H1 (cell line): ENCODE data around the gene MICALL1. TPM values are rescaled to one million over a fixed set of nuclear protein-coding genes. Genes with fewer than 3 reads are reported as not detected.
A peak's percentile ranks its signal among the peaks of the same experiment; 100 is the strongest.

ENCODE experiments used
- CTCF ChIP-seq, 3 experiments: IDR thresholded peaks; 1 replicate in 2 of 3; 2 replicates in 1 of 3; pipeline versions ENCODE4 v1.5.1 to v1.6.1; 2011; ENCODE audit warnings: low read length in 3 of 3, mild to moderate bottlenecking in 3 of 3, inconsistent platforms in 2 of 3, low read depth in 1 of 3, moderate library complexity in 1 of 3; ENCODE audit not compliant: insufficient read depth in 1 of 3; ENCODE audit errors: control extremely low read depth in 1 of 3
- HDAC2 ChIP-seq, 2 experiments: fragments of 300-600 bp in 1 of 2; sonication (generic) in 1 of 2; IDR thresholded peaks; 2 replicates each; pipeline ENCODE4 v1.6.1; 2011 to 2012; ENCODE audit warnings: low read depth in 2 of 2, low read length in 2 of 2, mild to moderate bottlenecking in 2 of 2, moderate library complexity in 2 of 2, borderline replicate concordance in 1 of 2, inconsistent platforms in 1 of 2
- MAX ChIP-seq: IDR thresholded peaks from 2 replicates; pipeline ENCODE4 v1.6.1; 2012; ENCODE audit warnings: inconsistent platforms
- POLR2A ChIP-seq, 2 experiments: IDR thresholded peaks; 1 replicate in 1 of 2; 2 replicates in 1 of 2; pipeline ENCODE4 v1.6.1; 2011; ENCODE audit warnings: low read depth in 2 of 2, low read length in 2 of 2, mild to moderate bottlenecking in 2 of 2; ENCODE audit errors: control extremely low read depth in 1 of 2
- POU5F1 ChIP-seq: IDR thresholded peaks from 2 replicates; pipeline ENCODE4 v1.6.1; 2011; ENCODE audit warnings: low read depth, mild to moderate bottlenecking, low read length, moderate library complexity
- RAD21 ChIP-seq, 2 experiments: IDR thresholded peaks in 1 of 2; conservative IDR thresholded peaks in 1 of 2; 2 replicates each; pipeline ENCODE4 v1.6.1; 2011; ENCODE audit warnings: low read depth in 2 of 2, low read length in 2 of 2, improper control_type of control experiment in 1 of 2, inconsistent platforms in 1 of 2, mild to moderate bottlenecking in 1 of 2, moderate library complexity in 1 of 2
- SIN3A ChIP-seq, 2 experiments: IDR thresholded peaks in 1 of 2; conservative IDR thresholded peaks in 1 of 2; 2 replicates each; pipeline ENCODE4 v1.6.1; 2011 to 2012; ENCODE audit warnings: low read length in 2 of 2, improper control_type of control experiment in 1 of 2, low read depth in 1 of 2, mild to moderate bottlenecking in 1 of 2
- SIX5 ChIP-seq: IDR thresholded peaks from 2 replicates; pipeline ENCODE4 v1.6.1; 2011; ENCODE audit warnings: mild to moderate bottlenecking, low read depth, low read length
- SRF ChIP-seq: IDR thresholded peaks from 2 replicates; pipeline ENCODE4 v1.6.1; 2011; ENCODE audit warnings: mild to moderate bottlenecking, low read depth, low read length, moderate library complexity
- TAF1 ChIP-seq: IDR thresholded peaks from 2 replicates; pipeline ENCODE4 v1.6.1; 2011; ENCODE audit warnings: mild to moderate bottlenecking, low read depth, low read length
- TAF7 ChIP-seq: optimal IDR thresholded peaks from 2 replicates; pipeline ENCODE3; 2011; ENCODE audit warnings: low read depth, mild to moderate bottlenecking, inconsistent platforms, low read length, moderate library complexity, borderline replicate concordance
- TBP ChIP-seq: IDR thresholded peaks from 2 replicates; pipeline ENCODE4 v1.6.1; 2011; ENCODE audit warnings: low read depth, low read length, improper control_type of control experiment
- USF2 ChIP-seq: IDR thresholded peaks from 2 replicates; pipeline ENCODE4 v1.6.1; 2011; ENCODE audit warnings: low read length, improper control_type of control experiment
- polyA plus RNA-seq, 7 experiments: library from polyadenylated mRNA; depleted of rRNA in 3 of 7; stranded (reverse) in 5 of 7; unstranded in 2 of 7; fragments of >200 nt in 5 of 7; fragments of 200-250 nt in 2 of 7; gene quantifications; 1 replicate in 5 of 7; 2 replicates in 1 of 7; 4 replicates in 1 of 7; pipeline versions ENCODE4 v1.2.1 to v1.2.3, GENCODE V29; 2011 to 2013; ENCODE audit warnings: missing spikeins in 2 of 7, mixed read lengths in 2 of 7
- total RNA-seq: library from RNA; stranded (reverse); fragmentation: NEBNext Ultra II Directional; extraction: Animal tissue kit (Norgen Biotek cat#: 25700); gene quantifications from 2 replicates; pipeline ENCODE4 v1.2.1, GENCODE V29; 2021

MICALL1 gene
- total and polyA plus RNA-seq, 2 of the 8 experiments (the other 6 are each of a cell fraction or from before 2014, with no cell fraction given) = 17.7 to 32.1 TPM

GRCh38 chr22:37905534-37906363 lies at the start of gene MICALL1 (continued):
- peak; percentile 36 to 46 (median 42); a peak in 3 of 4 replicates for TF ChIP-seq CTCF (IDR thresholded peaks at IDR 0.05; ENCODE audit: control extremely low read depth in 1 of 3, insufficient read depth in 1 of 3, low read depth in 1 of 3, low read length in 3 of 3)
- no peak for TF ChIP-seq HDAC2 (IDR thresholded peaks at IDR 0.05; ENCODE audit: borderline replicate concordance in 1 of 2, low read depth in 2 of 2, low read length in 2 of 2)
- no peak for TF ChIP-seq SIX5
- no peak for TF ChIP-seq SRF
- TF ChIP-seq TAF7 = peak; percentile 25
- TF ChIP-seq MAX = peak; percentile 17
- 0 out of 3 replicates have a peak, but pooled peaks of 1 of the 2 experiments have one; percentile 23 for TF ChIP-seq POLR2A (IDR thresholded peaks at IDR 0.05; ENCODE audit: control extremely low read depth in 1 of 2, low read depth in 2 of 2, low read length in 2 of 2)
- TF ChIP-seq POU5F1 = no peak
- TF ChIP-seq RAD21 (IDR thresholded peaks at IDR 0.05 in 1 of 2, conservative IDR thresholded peaks at IDR 0.05 in 1 of 2; ENCODE audit: low read depth in 2 of 2, low read length in 2 of 2) = peak in 1 of 2 experiments; percentile 37; a peak in 2 of 4 replicates
- no peak for TF ChIP-seq SIN3A (conservative IDR thresholded peaks at IDR 0.05 in 1 of 2, IDR thresholded peaks at IDR 0.05 in 1 of 2; ENCODE audit: low read depth in 1 of 2, low read length in 2 of 2)
- TF ChIP-seq TBP = no peak
- TF ChIP-seq TAF1 = peak; percentile 44
- TF ChIP-seq USF2 = no peak
